Right lobe of liver (tissue), 4 donors: Measurements from ENCODE around the gene CREB5.

ENCODE experiments used
- CTCF ChIP-seq, 4 donors: fragments of 200-600 bp in 3 of 4; fragments of 450-650 bp in 1 of 4; IDR thresholded peaks; one replicate each; pipeline versions ENCODE4 v1.5.1 to v1.8.0; 2016 to 2022; ENCODE audit warnings: antibody characterized with exemption in 4 of 4, mild to moderate bottlenecking in 2 of 4
- POLR2A ChIP-seq: fragments of 450-650 bp; IDR thresholded peaks from one replicate; pipeline ENCODE4 v1.6.1; 2017; ENCODE audit warnings: antibody characterized with exemption, mild to moderate bottlenecking
- donor health status: DM: no; HTN: no; CAD: no.
- donor health status: DM: no; HTN: no; CAD: no.
- donor health status: DM: no; HTN: yes; CAD: no.

DNA sequence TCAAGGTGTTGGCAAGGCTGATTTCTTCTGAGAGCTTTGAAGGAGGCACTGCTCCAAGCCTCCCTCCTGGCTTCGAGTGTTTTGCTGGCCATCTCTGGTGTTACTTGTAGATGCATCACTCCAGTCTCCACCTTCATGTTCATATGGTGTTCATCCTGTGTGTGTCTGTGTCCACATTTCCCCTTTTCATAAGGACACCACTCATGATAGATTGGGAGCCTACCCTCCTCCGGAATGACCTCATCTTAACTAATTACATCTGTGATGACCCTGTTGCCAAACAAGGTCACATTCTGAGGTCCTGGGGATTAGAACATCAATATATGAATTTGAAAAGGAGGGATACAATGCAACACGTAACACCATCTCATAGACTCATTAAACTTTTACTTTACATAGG is 119.0 kb downstream of the CREB5 start:
- TF ChIP-seq CTCF (IDR thresholded peaks at IDR 0.05), result no peak
- no peak for TF ChIP-seq POLR2A
